Epithelial cell of proximal tubule (primary cell): ENCODE results near the gene SPATS2L. TPM values are rescaled to one million over a fixed set of nuclear protein-coding genes. Genes with fewer than 3 reads are reported as not detected.

Experiments
- DNase-seq: peaks from one replicate; pipeline ENCODE4 v3.0.0-alpha.2; 2011; ENCODE audit warnings: low read depth
- H3K4me3 ChIP-seq: 2 replicates; pipeline ENCODE4 v1.5.1; 2011; ENCODE audit warnings: low read depth, mild to moderate bottlenecking, low read length
- total RNA-seq: library from RNA; depleted of rRNA; stranded (reverse); fragments of >200 nt; gene quantifications from 2 replicates; pipeline ENCODE4 v1.2.3, GENCODE V29; 2015
- TF ChIP-seq, protein P1 (sequence below): conservative IDR thresholded peaks from 2 replicates; pipeline ENCODE4 v1.5.1; 2012; ENCODE audit warnings: low read depth, mild to moderate bottlenecking, low read length

The SPATS2L gene
- total RNA-seq, 1 donor from 2014 or later, result 93.9 TPM

DNA sequence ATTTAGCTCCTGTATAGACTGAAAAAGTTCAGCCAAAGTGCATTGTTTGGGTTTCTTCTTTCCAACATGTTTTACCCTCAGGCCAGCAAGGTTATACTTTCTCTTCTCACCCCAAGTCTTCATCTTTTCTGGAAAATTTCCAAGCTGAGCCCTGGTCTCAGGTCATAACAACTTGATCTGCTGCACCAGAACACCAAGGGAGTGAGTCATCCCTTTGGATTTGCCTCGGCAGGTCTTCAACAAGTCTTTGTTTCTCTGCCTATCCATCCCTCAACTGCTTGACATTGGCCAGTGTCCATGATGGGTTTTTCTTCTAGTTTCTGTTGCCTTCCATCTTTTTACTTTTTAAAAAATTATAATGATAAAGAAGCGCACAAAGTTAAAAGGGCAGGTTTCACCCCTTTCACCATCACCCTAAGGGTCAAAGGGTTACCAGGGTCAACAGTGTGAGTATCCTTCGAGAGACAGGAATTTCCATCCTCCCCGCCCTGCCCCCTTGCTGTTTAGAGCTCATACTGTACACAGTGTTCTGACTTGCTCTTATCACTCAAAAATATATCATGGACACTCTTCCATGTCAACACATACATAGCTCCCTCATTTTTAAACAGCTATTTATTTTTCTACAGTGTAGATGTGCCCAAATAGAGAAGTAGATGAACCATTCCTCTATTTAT, 5.7 kb upstream of the SPATS2L start:
- DNase-seq, result peak; percentile 82
- TF ChIP-seq, protein P1, sequence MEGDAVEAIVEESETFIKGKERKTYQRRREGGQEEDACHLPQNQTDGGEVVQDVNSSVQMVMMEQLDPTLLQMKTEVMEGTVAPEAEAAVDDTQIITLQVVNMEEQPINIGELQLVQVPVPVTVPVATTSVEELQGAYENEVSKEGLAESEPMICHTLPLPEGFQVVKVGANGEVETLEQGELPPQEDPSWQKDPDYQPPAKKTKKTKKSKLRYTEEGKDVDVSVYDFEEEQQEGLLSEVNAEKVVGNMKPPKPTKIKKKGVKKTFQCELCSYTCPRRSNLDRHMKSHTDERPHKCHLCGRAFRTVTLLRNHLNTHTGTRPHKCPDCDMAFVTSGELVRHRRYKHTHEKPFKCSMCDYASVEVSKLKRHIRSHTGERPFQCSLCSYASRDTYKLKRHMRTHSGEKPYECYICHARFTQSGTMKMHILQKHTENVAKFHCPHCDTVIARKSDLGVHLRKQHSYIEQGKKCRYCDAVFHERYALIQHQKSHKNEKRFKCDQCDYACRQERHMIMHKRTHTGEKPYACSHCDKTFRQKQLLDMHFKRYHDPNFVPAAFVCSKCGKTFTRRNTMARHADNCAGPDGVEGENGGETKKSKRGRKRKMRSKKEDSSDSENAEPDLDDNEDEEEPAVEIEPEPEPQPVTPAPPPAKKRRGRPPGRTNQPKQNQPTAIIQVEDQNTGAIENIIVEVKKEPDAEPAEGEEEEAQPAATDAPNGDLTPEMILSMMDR, result no peak
- no peak overlapping the region for H3K4me3 ChIP-seq

GRCh38 chr2:200301953-200302858, 4.3 kb upstream of the SPATS2L start:
- no peak overlapping the region for H3K4me3 ChIP-seq
- TF ChIP-seq, protein P1, result no peak
- DNase-seq, result no peak

DNA sequence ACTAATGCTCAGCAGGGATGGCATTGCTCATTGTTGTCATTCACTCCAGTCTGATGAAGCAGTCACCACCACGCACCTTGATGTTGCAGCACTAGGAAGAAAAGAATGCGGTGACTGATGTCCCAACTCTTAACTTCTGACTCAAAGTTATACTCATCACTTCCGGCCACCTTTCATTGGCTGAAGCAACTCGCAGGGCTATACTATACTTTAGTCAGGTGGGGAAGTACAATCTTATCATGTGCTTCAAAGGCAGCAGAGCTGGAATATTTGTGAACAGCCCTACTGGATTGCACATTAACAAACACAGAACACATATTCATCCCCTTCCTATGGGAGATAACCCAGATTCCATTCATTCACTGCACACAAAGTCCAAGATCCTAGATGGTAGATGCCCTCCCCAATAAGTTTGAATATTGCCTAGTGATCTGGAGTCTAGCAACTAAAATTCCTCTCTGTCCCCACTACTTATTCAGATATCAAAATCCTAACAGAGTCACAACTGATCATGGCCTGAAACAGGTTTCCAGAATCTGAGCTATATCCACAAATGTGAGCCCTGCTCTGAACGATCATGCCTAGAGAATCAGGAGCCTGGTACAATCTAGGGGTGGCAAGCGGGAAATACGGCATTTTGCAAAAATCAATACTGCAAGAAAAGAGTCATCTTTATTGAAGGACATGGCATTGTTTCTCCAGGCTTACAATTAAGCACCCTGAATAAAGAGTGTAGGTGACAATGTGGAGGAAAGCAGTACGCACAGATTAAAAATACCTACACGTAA, 3.4 kb upstream of the SPATS2L start:
- TF ChIP-seq, protein P1, result no peak
- H3K4me3 ChIP-seq, result no peak overlapping the region
- peak; percentile 80 for DNase-seq

DNA sequence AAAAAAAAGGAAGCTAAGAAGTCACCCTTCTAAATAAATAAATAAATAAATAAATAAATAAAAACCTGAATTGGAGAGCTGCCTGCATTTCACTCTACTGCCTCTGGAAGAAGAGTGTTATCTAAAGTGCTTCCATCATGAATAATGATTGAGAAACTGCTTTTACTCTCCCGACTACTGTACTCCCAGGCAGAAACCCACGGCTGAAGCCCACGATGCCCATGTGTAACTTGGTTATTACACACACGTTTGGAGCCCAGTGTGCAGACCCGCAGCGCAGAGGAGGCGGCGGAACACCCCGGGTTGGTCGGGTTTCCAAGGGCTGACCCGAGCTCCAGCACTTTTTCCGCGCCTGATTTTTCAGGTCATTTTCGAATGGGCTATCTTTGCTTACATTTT, 697 bp upstream of the SPATS2L start:
- TF ChIP-seq, protein P1, result peak; percentile 7
- H3K4me3 ChIP-seq, result peak overlapping the region; percentile 71
- no peak for DNase-seq

- TF ChIP-seq, protein P1, result no peak
- no peak for DNase-seq
- H3K4me3 ChIP-seq, result peak overlapping the region; percentile 71
These were observed 634 bp downstream of the SPATS2L start for GRCh38 chr2:200306931-200307723.

DNA sequence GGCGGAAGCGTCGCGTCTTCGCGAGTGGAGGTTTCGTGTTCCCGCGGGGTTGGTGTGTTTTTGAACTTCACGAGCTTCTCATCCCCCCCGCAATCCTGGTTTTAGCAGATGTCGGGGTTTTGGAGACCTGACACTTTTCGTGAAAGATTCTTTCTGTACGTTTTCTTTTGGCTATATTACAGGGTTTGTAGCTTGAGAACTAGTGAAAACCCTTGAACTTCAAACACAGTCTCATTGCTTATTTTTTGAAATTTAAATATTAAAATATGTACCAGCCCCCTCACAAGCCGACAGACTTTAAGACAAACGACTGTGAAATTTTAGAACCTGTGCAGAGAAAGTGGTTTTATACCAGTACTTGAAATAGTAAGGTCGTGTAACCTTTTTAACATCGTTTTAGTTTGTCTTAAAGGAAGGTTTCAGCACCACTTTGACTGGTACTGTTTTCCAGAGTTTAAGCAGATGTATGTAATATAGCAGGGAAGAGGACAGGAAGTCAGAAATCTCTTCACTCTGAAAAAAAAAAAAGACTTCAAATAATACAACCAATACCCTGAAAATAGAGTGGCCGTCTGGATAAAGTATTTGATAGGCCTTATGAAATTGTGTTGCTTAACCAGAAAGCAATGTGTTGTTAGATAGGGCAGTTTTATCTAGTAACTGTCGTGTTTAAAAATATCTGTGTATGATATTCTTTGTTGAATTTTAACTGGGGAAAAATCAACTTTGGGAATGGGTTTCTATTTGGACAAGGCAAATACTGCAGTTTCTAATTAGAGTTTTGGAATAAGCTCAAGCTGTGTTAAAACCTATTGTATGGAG, 1.4 kb downstream of the SPATS2L start:
- TF ChIP-seq, protein P1, result no peak
- no peak for DNase-seq
- peak overlapping the region; percentile 71 for H3K4me3 ChIP-seq
